ENCODE results near the gene C16orf74. TPM values are rescaled to one million over a fixed set of nuclear protein-coding genes. Genes with fewer than 3 reads are reported as not detected.

C16orf74 gene
- polyA plus RNA-seq, 1 donor (not counting 4 experiments of a cell fraction or from before 2014, with no cell fraction given): 35.3 TPM

DNA sequence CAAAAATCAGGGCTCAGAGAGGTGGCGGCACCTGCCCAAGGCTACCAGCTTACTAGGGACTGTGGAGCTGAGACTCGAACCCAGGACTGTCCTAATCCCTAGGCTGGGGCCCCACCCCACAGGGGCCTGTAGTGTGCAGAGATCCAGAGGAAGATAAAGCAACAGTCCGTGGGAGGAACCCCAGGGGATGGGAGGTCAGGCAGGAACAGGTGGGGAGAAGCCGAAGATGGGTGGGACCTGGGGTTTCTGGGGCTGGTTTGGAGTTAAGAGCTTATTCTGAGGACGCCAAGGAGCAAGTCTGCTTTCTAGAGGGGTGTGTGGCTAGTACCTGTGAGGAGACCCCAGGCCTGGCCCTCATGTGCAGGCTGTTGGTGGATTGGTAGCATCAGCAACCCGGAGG lies 14.9 kb downstream of the C16orf74 start:
- Histone ChIP-seq H3K36me3 (ENCODE audit: control insufficient read depth in 2 of 2, extremely low read depth in 1 of 2, insufficient read depth in 2 of 2, low read length in 2 of 2) (peaks cover 53 to 67% of the 10 kb centered on the region in 2 experiments), H3K9ac (ENCODE audit: control insufficient read depth, extremely low read depth, insufficient read depth, low read length) (no peak overlapping the region), H3K4me1 (ENCODE audit: control insufficient read depth, extremely low read depth, insufficient read depth, low read length) (peaks cover 3% of the 10 kb centered on the region), H3K79me2 (ENCODE audit: control insufficient read depth, insufficient read depth, low read length) (peaks cover 95% of the 10 kb centered on the region), H3K9me1 (ENCODE audit: control insufficient read depth, extremely low read depth, insufficient read depth, low read length) (no peaks in the 10 kb centered on the region), H2AFZ (ENCODE audit: control insufficient read depth, low read length) (no peak overlapping the region), H3K4me3 (ENCODE audit: control insufficient read depth in 2 of 3, extremely low read depth in 1 of 3, insufficient read depth in 2 of 3, low read depth in 1 of 3, low read length in 3 of 3) (no peak overlapping the region), H3K27ac (ENCODE audit: control insufficient read depth, insufficient read depth, low read length) (no peak overlapping the region), H3K4me2 (ENCODE audit: control insufficient read depth, extremely low read depth, insufficient read depth, low read depth, low read length) (no peak overlapping the region), H4K20me1 (ENCODE audit: control insufficient read depth, extremely low read depth, insufficient read depth, low read length) (peaks cover 70% of the 10 kb centered on the region), H3K9me3 (ENCODE audit: control insufficient read depth, low read depth, low read length) (no peaks in the 10 kb centered on the region), H3K27me3 (ENCODE audit: control insufficient read depth, extremely low read depth, insufficient read depth, low read length) (no peaks in the 10 kb centered on the region)
- TF ChIP-seq EZH2 (IDR thresholded peaks at IDR 0.05; ENCODE audit: low read length): no peak
- TF ChIP-seq, protein P1, sequence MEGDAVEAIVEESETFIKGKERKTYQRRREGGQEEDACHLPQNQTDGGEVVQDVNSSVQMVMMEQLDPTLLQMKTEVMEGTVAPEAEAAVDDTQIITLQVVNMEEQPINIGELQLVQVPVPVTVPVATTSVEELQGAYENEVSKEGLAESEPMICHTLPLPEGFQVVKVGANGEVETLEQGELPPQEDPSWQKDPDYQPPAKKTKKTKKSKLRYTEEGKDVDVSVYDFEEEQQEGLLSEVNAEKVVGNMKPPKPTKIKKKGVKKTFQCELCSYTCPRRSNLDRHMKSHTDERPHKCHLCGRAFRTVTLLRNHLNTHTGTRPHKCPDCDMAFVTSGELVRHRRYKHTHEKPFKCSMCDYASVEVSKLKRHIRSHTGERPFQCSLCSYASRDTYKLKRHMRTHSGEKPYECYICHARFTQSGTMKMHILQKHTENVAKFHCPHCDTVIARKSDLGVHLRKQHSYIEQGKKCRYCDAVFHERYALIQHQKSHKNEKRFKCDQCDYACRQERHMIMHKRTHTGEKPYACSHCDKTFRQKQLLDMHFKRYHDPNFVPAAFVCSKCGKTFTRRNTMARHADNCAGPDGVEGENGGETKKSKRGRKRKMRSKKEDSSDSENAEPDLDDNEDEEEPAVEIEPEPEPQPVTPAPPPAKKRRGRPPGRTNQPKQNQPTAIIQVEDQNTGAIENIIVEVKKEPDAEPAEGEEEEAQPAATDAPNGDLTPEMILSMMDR (optimal IDR thresholded peaks at IDR 0.05 in 1 of 3, IDR thresholded peaks at IDR 0.05 in 1 of 3, conservative IDR thresholded peaks at IDR 0.05 in 1 of 3; ENCODE audit: extremely low read depth in 1 of 3, insufficient read depth in 2 of 3, low read length in 3 of 3): no peak
- no peak for FAIRE-seq
- DNase-seq (ENCODE audit: low read depth, low spot score): no peak
- dilution Hi-C loops (cut with MboI; ENCODE audit: extremely low pct_ligation_motif_present, low sequenced_read_pairs): no loop called here

DNA sequence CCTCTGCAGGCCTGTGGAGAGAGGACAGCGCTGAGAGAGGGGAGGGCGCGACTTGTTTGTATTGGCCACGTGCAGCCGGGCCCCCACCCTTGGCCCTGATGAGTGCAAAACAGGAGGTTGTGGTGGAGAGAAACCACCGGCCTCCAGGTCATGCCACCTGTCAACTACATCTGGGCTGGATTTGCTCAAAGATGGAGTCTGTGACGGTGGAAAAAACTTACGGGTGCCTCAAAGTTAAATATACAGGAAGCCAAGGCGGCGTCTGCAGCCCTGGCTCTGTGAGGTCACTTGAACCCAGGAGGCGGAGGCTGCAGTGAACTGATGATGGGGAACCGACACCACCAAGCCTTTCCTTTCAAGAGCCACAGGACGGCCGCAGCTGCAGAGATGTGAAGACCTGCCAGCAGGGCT lies 15.7 kb downstream of the C16orf74 start:
- Histone ChIP-seq H3K9me1 (ENCODE audit: control insufficient read depth, extremely low read depth, insufficient read depth, low read length) (no peaks in the 10 kb centered on the region), H3K9ac (ENCODE audit: control insufficient read depth, extremely low read depth, insufficient read depth, low read length) (no peak overlapping the region), H4K20me1 (ENCODE audit: control insufficient read depth, extremely low read depth, insufficient read depth, low read length) (peaks cover 71% of the 10 kb centered on the region), H3K4me1 (ENCODE audit: control insufficient read depth, extremely low read depth, insufficient read depth, low read length) (peaks cover 3% of the 10 kb centered on the region), H3K36me3 (ENCODE audit: control insufficient read depth in 2 of 2, extremely low read depth in 1 of 2, insufficient read depth in 2 of 2, low read length in 2 of 2) (peaks cover 50 to 71% of the 10 kb centered on the region in 2 experiments), H3K9me3 (ENCODE audit: control insufficient read depth, low read depth, low read length) (no peaks in the 10 kb centered on the region), H3K27ac (ENCODE audit: control insufficient read depth, insufficient read depth, low read length) (no peak overlapping the region), H2AFZ (ENCODE audit: control insufficient read depth, low read length) (no peak overlapping the region), H3K4me3 (ENCODE audit: control insufficient read depth in 2 of 3, extremely low read depth in 1 of 3, insufficient read depth in 2 of 3, low read depth in 1 of 3, low read length in 3 of 3) (no peak overlapping the region), H3K4me2 (ENCODE audit: control insufficient read depth, extremely low read depth, insufficient read depth, low read depth, low read length) (no peak overlapping the region), H3K27me3 (ENCODE audit: control insufficient read depth, extremely low read depth, insufficient read depth, low read length) (no peaks in the 10 kb centered on the region), H3K79me2 (ENCODE audit: control insufficient read depth, insufficient read depth, low read length) (peaks cover 96% of the 10 kb centered on the region)
- TF ChIP-seq, protein P1 (optimal IDR thresholded peaks at IDR 0.05 in 1 of 3, IDR thresholded peaks at IDR 0.05 in 1 of 3, conservative IDR thresholded peaks at IDR 0.05 in 1 of 3; ENCODE audit: extremely low read depth in 1 of 3, insufficient read depth in 2 of 3, low read length in 3 of 3): no peak
- no peak for TF ChIP-seq EZH2 (IDR thresholded peaks at IDR 0.05; ENCODE audit: low read length)
- dilution Hi-C loops (cut with MboI; ENCODE audit: extremely low pct_ligation_motif_present, low sequenced_read_pairs): no loop called here
- DNase-seq (ENCODE audit: low read depth, low spot score): no peak
- no peak for FAIRE-seq

Measured in keratinocyte (primary cell).